Sigmoid colon (tissue), 7 donors: Measurements from ENCODE around the gene POLH. TPM values are rescaled to one million over a fixed set of nuclear protein-coding genes. Genes with fewer than 3 reads are reported as not detected.

Experiments
- DNase-seq: peaks from one replicate; pipeline ENCODE4 v3.0.0-alpha.2; 2019
- H3K27ac ChIP-seq, 4 donors: fragments of 200-600 bp; sonication (generic); one replicate each; pipeline ENCODE4 v1.5.1; 2016 to 2019; ENCODE audit warnings: mild to moderate bottlenecking in 1 of 4
- H3K27me3 ChIP-seq, 3 donors: fragments of 200-600 bp; sonication (generic); one replicate each; pipeline ENCODE4 v1.5.1; 2019; ENCODE audit warnings: mild to moderate bottlenecking in 1 of 3
- H3K36me3 ChIP-seq, 4 donors: fragments of 200-600 bp; sonication (generic); one replicate each; pipeline ENCODE4 v1.5.1; 2016 to 2019
- H3K4me1 ChIP-seq, 4 donors: fragments of 200-600 bp; sonication (generic); one replicate each; pipeline ENCODE4 v1.5.1; 2017 to 2019
- H3K4me3 ChIP-seq, 4 donors: fragments of 200-600 bp; sonication (generic); one replicate each; pipeline ENCODE4 v1.5.1; 2017 to 2019; ENCODE audit warnings: mild to moderate bottlenecking in 2 of 4, moderate library complexity in 1 of 4
- H3K9me3 ChIP-seq, 4 donors: fragments of 200-600 bp in 3 of 4; sonication (generic) in 3 of 4; one replicate each; pipeline versions ENCODE4 v1.5.1 to v1.6.1; 2013 to 2019
- EP300 ChIP-seq, 4 donors: sonication (generic); formaldehyde crosslinking; IDR thresholded peaks; one replicate each; pipeline ENCODE4 v1.6.1; 2017; ENCODE audit warnings: antibody characterized with exemption in 4 of 4
- POLR2A ChIP-seq, 2 donors: fragments of 450-650 bp; IDR thresholded peaks; one replicate each; pipeline ENCODE4 v1.6.1; 2016; ENCODE audit warnings: antibody characterized with exemption in 2 of 2, mild to moderate bottlenecking in 2 of 2, moderate library complexity in 2 of 2
- POLR2AphosphoS5 ChIP-seq, 4 donors: sonication (generic); formaldehyde crosslinking; IDR thresholded peaks; one replicate each; pipeline ENCODE4 v1.6.1; 2017; ENCODE audit warnings: antibody characterized with exemption in 4 of 4
- WGBS, 2 donors: extraction: QIAGEN DNeasy Blood & Tissue Kit; methylation state at CpG; one replicate each; pipeline ENCODE4 v1.1.7; 2013; 5-methylcytosine and 5-hydroxymethylcytosine counted together
- intact Hi-C: fragments of 100-400 bp; cut with DNase I; formaldehyde crosslinking; loops from one replicate; pipeline ENCODE4 v1.15.1; 2023
- polyA plus RNA-seq, 3 donors: library from polyadenylated mRNA; stranded (reverse); fragments of 200-250 nt; gene quantifications; one replicate each; pipeline ENCODE4 v1.2.3, GENCODE V29; 2013
- total RNA-seq, 4 donors: library from RNA; depleted of rRNA; stranded (reverse); fragments of >200 nt; gene quantifications; one replicate each; pipeline ENCODE4 v1.1.0, GENCODE V29; 2016
- TF ChIP-seq, protein P1 (sequence below), 4 experiments: fragments of 450-650 bp in 3 of 4; fragments of 200-600 bp in 1 of 4; IDR thresholded peaks; one replicate each; pipeline ENCODE4 v1.5.1; 2016 to 2019; ENCODE audit warnings: antibody characterized with exemption in 4 of 4, mild to moderate bottlenecking in 3 of 4, moderate library complexity in 2 of 4
- donor health status: healthy with polysubstance abuse.
- donor health status: Bipolar disorder and iron deficiency.
- donor health status: healthy.

The POLH gene
- total and polyA plus RNA-seq, 7 donors, result 1.8 to 7.8 (median 5.0) TPM

DNA sequence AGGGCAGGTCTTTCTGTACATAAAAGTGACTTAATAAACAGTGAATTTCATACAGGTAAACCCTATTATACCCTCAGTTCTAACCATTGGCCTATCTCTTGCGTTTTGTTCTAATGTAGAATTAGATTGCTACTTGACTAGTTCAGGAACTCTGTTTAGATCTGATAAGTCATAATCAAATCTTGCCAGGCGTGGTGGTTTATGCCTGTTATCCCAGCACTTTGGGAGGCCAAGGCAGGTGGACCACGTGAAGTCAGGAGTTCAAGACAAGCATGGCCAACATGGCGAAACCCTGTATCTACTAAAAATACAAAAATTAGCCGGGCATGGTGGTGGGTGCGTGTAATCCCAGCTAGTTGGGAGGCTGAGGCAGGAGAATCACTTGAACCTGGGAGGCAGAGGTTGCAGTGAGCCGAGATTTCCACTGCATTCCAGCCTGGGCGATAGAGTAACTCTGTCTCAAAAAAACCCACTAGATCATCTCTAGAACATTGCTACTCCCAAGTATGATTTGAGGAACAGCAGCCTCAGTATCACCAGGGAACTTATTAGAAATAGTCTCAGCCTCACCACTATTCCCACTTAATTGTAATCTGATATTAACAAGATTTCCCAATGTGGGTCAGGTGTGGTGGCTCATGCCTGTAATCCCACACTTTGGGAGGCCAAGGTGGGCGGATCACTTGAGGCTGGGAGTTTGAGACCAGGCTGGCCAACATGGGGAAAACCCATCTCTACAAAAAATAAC, 40.9 kb downstream of the POLH start:
- 94 to 96% methylated on average over 9 of the region's 9 CpGs for WGBS, 2 donors
- Histone ChIP-seq H3K4me1 (no peaks in the 10 kb centered on the region), H3K36me3 (peaks cover 23 to 52% (median 30%) of the 10 kb centered on the region in 4 donors), H3K4me3 (no peak overlapping the region), H3K27me3 (no peaks in the 10 kb centered on the region), H3K27ac (no peak overlapping the region), H3K9me3 (no peaks in the 10 kb centered on the region)
- TF ChIP-seq POLR2AphosphoS5 (IDR thresholded peaks at IDR 0.05) (no peak), EP300 (IDR thresholded peaks at IDR 0.05) (no peak), POLR2A (IDR thresholded peaks at IDR 0.05) (no peak)
- TF ChIP-seq, protein P1, sequence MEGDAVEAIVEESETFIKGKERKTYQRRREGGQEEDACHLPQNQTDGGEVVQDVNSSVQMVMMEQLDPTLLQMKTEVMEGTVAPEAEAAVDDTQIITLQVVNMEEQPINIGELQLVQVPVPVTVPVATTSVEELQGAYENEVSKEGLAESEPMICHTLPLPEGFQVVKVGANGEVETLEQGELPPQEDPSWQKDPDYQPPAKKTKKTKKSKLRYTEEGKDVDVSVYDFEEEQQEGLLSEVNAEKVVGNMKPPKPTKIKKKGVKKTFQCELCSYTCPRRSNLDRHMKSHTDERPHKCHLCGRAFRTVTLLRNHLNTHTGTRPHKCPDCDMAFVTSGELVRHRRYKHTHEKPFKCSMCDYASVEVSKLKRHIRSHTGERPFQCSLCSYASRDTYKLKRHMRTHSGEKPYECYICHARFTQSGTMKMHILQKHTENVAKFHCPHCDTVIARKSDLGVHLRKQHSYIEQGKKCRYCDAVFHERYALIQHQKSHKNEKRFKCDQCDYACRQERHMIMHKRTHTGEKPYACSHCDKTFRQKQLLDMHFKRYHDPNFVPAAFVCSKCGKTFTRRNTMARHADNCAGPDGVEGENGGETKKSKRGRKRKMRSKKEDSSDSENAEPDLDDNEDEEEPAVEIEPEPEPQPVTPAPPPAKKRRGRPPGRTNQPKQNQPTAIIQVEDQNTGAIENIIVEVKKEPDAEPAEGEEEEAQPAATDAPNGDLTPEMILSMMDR (IDR thresholded peaks at IDR 0.05), result no peak
- no peak for DNase-seq
- intact Hi-C loops, result no loop called here

DNA sequence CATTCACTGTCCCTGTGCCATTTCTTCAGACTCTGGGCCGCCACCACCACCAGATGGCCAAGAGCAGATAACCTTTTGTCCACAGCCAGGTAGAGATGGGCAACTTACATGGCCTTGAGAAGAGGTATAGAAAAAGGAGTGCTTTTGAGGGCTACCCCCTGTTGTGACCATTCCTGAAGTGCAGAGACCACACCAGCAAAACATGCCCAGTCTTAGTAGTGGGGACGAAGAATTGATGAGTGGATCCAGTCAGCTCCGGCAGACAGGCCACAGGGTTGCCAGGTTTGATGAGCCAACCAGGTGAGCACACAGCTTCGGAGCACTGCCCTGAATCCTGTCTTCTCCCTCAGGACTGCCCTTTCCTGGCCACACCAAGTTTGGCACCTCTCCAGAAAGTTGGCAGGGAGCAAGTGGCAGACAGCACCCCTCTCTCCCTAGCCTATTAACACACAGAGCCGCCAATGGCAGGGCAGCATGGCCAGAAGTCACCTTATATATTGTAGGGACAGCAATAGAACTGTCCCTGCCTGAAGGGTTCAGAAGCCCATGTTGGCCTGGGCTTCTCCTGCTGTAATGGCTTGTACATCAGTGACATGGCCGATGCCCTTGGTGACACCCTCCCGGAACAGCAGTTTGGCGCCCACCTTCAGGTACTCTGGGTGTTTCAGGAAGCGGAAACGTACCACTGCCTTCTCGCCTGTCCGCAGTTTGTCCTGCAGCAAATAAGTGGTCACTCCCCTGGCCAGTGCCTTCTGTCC, 45.3 kb downstream of the POLH start:
- H3K4me3 ChIP-seq, result no peak overlapping the region
- H3K27me3 ChIP-seq, result no peaks in the 10 kb centered on the region
- H3K4me1 ChIP-seq, result peaks cover 0 to under 1% (median 0%) of the 10 kb centered on the region in 4 donors
- no peaks in the 10 kb centered on the region for H3K9me3 ChIP-seq
- H3K36me3 ChIP-seq, result peaks cover 27 to 70% (median 36%) of the 10 kb centered on the region in 4 donors
- no peak overlapping the region for H3K27ac ChIP-seq
- no peak for DNase-seq
- WGBS, 2 donors, result 94 to 97% methylated on average over 12 of the region's 12 CpGs
- intact Hi-C loops, result no loop called here
- no peak for TF ChIP-seq POLR2AphosphoS5 (IDR thresholded peaks at IDR 0.05)
- no peak for TF ChIP-seq POLR2A (IDR thresholded peaks at IDR 0.05)
- TF ChIP-seq EP300 (IDR thresholded peaks at IDR 0.05), result no peak
- TF ChIP-seq, protein P1 (IDR thresholded peaks at IDR 0.05), result no peak

DNA sequence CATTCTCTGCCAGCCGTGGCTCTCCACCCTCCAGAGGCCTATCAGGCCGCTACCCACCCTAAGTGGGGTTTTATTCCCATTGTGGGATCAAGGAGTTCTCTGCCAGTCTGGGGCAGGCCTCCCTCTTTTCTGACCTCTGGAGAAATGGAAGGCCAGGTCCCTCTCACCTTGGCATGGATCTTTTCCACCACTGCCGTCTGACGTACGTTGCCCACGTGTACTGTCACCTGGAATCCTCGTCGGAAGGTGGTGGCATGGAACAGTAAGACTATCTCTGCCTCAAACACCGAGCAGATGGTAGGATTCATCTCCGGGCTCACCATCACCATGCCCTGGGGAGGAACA, 45.8 kb downstream of the POLH start:
- WGBS, 2 donors, result 96 to 97% methylated on average over 10 of the region's 10 CpGs
- TF ChIP-seq, protein P1 (IDR thresholded peaks at IDR 0.05), result no peak
- TF ChIP-seq POLR2A (IDR thresholded peaks at IDR 0.05), result no peak
- no peak for TF ChIP-seq POLR2AphosphoS5 (IDR thresholded peaks at IDR 0.05)
- no peak for TF ChIP-seq EP300 (IDR thresholded peaks at IDR 0.05)

DNA sequence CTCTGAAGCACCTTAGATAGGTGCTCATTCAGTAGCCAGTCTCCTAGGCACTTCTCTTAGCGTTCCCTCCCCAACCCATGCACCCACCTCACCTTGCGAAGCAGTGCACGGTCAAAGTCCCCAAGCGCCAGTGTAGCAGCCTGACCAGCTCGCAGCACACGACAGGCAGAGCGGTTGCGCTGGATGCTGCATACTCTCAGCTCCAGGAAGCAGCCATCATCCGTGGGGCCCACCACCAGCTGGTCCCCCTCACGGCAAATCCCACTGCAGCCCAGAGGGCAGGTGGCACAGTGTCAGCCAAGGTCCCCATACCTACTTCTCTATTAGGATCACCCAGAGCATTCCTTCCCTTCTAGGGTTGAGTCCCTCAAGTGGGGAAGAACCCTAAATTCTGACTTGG, 46.6 kb downstream of the POLH start:
- no peak overlapping the region for H3K27ac ChIP-seq
- DNase-seq, result no peak
- 94 to 97% methylated on average over 10 of the region's 10 CpGs for WGBS, 2 donors
- no peaks in the 10 kb centered on the region for H3K9me3 ChIP-seq
- intact Hi-C loops, result no loop called here
- no peak overlapping the region for H3K4me3 ChIP-seq
- TF ChIP-seq, protein P1 (IDR thresholded peaks at IDR 0.05), result no peak
- TF ChIP-seq EP300 (IDR thresholded peaks at IDR 0.05), result no peak
- TF ChIP-seq POLR2AphosphoS5 (IDR thresholded peaks at IDR 0.05), result no peak
- no peak for TF ChIP-seq POLR2A (IDR thresholded peaks at IDR 0.05)
- H3K36me3 ChIP-seq, result peaks cover 27 to 71% (median 36%) of the 10 kb centered on the region in 4 donors
- H3K27me3 ChIP-seq, result no peaks in the 10 kb centered on the region
- H3K4me1 ChIP-seq, result peaks cover 0 to 13% (median 9%) of the 10 kb centered on the region in 4 donors

More for the DNA sequence above, 45.8 kb downstream of the POLH start:
- intact Hi-C loops, result no loop called here
- Histone ChIP-seq H3K4me1 (peaks cover 0 to 6% (median 2%) of the 10 kb centered on the region in 4 donors), H3K36me3 (peaks cover 27 to 71% (median 36%) of the 10 kb centered on the region in 4 donors), H3K9me3 (no peaks in the 10 kb centered on the region), H3K27ac (no peak overlapping the region), H3K27me3 (no peaks in the 10 kb centered on the region), H3K4me3 (no peak overlapping the region)
- no peak for DNase-seq
